Activated CD8-positive, alpha-beta memory T cell treated with anti-CD3 and anti-CD28 coated beads, Interleukin-2, amount 50 U/mL, for 24 hours (primary cell): Measurements from ENCODE around the gene ABCC3.

Source experiments
- DNase-seq: peaks from one replicate; pipeline ENCODE4 v3.0.0-alpha.2; 2020; ENCODE audit errors: extremely low read depth

The ABCC3 gene

DNA sequence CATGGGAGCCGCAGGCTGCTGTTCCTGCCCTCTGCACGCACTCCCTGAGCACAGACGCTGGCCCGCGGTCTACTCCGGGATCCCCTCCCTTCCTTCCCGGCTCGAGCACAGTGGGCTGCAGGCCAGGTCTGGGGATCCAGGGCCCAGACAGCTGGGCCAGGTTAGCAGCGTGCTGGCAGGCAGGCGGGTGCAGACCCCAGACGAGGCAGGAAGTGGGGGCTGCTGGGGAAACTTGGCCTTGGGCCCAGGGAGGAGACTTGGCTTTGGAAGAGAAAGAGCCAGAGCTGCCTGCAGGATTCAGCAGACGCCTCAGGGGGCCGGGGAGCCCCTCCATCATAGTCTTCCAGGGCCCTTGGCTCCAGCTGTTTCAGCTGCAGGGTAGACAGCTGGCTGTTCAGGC, 30.2 kb upstream of the ABCC3 start:
- DNase-seq, result no peak

DNA sequence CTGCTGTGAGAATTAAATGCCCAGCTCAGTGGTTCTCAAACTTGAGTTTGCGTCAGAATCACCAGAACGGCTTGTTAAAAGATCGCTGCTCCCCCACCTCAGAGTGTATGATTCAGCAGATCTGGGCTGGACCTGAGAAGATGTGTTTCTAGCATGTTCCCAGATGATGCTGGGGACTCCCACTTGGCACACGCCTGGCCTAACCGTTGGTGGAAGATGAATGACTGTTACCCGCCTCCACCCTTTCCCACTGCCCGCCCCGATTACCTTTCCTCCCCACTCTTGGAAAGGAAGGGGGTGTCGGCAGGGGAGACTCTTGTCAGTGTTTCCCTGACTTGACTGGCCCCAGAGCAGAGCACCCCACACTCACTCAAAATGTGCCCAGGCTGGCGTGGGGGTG, 29.3 kb upstream of the ABCC3 start:
- DNase-seq, result no peak

DNA sequence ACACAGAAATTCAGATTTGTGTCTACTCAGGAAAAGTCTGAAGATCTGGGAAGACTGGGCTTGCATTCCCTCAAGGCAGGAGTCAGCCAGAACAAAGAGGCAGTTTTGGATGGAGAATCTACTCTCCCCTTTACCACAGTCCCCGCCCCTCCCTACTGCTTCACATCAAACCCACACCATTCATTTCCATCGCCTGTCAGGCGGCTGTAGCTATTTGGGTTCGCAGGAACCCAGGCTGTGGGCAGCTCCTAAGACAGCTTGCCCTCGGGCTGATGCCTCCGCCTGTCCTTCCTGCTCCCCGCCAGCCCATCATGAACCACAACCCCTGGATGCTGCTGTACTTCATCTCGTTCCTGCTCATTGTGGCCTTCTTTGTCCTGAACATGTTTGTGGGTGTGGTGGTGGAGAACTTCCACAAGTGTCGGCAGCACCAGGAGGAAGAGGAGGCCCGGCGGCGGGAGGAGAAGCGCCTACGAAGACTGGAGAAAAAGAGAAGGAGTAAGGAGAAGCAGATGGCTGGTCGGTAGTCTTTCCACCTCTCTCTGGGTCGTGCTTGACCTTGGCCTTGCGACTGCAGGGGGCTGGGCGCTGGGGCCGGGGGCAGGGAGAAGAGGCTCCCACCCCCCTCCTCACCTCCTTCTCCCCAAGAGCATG, 27.0 kb upstream of the ABCC3 start:
- DNase-seq, result no peak

DNA sequence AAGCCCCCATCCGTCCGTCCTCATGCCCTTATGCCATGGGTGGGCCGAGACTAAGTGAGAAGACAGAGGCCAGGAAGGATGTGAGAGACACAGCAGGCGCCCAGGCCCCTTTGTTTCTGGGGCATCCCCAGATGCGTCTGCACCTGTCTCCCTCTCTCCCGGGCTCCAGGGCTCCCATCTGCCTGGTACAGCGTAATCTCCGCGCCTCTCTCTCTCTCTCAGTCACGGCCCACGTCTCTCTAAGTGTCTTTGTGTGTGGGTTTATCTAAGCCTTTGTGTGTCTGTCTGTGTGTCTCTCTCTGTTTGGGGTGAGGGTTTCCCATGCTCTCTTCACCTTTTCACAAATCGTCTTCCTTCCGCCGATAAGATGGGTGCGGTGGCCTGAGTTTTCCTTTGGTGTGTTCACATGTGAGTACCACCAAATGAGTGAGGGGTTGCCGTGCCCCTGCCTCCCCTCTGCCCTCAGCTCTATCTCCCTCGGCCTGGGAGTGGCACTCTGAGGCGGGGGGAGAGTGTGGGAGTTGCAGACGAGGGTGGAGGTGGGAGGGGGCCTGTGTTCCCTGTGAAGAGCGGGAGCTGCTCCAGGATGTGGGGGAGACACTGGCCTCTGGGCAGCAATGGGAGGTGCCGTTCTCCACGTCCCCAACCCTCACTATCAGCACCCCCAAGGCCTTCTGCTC, 25.8 kb upstream of the ABCC3 start:
- no peak for DNase-seq

DNA sequence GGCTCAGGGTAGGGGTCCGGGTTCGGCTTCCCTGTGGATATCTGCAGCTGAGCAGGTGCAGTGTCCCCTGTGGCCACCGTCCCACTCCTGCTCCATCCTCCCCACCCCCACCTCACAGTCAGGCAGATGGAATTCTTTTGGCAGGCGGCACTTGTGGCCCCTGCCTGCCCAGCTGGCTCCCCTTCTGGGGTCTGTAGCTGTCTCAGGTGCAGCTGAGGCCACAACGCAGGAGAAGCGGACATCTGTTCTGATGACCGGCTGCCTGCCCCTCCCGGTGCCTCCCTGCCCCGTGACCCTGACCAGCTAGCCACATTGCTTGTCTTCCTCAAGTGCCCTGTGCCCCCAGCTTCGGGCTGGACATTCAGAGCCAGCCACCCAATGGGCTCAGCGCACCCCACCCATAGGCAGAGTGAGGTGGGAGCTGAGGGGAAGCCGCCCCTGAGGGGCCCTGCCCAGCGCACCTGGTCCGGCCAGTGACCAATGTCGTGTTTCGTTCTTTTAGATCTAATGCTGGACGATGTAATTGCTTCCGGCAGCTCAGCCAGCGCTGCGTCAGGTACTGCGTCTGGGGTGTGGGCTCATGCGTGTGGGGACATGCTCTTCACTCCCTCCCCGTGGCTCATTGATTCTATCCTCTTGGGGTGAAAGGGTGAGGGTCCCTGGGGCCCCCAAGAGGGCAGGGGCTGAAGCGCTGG, 25.2 kb upstream of the ABCC3 start:
- no peak for DNase-seq

DNA sequence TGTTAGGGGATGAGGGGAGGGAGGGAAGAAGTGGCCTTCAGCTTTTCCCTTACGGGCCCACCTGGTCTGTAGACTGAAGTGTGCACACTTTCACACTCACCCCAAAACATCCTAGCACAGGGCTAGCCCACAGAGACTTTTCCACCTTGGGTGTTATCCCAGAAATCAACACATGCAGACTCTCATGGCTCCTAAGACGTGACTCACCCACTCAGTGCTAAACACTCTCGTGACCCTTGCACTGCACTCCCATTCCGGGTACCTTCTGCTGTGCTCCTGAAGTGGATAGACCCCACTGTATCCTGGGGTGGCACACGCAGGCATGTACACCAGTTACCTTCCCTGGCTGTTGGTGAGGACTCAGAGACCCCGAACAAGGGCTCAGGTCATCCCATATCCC, 23.0 kb upstream of the ABCC3 start:
- no peak for DNase-seq

DNA sequence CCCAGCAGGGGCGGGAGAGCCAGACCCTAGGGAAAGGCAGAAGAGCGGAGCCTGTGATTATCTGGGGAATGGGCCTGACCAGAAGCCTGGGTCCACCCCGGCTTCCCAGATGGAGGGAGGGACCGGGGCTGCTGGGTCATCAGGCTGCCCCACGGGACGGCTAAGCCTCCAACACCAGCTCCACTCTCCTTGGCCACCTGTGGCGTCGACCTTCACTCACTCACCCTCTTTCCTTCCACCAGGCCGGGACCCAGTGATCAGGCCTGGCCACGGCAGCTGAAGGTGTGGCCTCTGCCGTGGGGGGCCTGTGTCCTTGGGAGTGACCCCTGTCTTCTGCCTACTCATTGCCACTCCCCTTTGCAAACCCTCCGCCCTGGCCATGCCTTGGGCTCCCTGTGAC, 22.4 kb upstream of the ABCC3 start:
- no peak for DNase-seq

DNA sequence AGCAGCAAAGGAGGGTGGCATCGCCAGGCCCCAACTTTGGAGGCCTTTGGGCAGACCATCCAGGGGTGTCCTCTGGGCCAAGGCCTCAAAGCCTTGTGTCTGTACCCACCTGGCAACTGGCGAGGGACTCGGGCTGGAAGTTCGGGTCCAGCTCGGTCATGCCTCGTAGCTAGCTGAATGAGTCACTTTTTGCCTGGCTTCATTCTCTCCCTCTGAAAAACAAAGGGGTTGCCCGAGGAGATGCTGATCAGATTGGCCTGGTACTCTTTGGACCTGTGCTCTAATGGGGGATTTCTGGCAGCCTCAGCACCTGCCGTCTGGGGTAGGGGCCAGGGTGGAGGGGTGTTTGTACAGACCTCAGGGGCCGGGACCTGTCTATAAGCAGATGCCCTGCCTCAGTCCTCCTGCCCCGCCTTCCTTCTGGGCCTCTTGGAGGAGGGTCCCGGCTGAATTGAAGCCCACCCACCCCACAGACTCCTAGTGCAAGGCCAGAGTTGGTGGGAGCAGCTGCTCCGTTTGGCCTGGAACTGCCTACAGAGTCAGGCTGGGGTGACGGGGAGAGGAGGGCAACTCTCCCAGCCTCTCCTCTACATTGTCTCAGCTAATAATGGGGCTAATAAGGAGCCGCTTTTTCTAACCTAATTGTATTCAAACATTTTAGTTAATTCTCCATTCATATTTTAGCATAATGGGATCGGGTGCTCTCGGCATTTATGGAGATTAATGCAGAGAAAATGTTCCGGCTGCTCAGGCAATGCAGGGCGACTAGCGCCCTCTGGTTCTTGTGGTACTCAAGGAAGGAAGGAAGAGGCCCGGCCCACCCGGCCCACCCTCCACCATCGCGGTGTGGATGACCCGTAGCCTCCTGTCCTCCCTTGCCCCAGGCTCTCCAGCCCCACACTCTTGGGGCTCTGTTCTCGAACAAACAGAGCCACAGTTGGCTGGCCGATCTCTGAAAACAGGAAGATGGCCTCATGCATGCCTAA, 21.4 kb upstream of the ABCC3 start:
- DNase-seq, result no peak

DNA sequence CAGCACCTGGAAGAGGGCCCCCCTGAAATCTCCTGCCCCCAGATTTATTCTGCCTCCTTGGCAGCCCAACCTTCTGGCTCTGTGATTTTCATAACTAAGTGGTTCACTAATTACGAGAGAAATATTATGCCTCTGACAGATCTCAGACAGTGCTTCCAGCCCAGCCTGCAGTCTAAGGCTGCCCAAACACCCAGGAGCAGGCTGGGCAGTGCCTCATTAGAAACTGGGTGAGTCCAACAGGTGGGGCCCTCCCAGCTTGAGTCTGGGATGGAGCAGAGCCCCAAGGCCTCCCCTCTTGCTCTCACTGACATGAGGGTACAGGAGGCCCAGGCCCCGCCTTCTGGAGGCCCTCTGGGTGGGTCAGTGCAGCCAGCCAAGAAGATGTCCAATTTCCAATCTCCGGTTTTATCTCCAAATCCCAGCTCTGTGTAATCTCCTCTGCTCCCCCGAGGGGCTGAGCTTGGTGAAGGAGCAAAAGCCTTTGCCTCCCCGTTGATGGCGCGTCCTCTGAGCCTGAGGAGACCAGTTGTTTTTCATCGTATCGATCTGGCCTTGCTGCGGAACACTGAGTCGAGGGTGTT, 20.1 kb upstream of the ABCC3 start:
- no peak for DNase-seq

DNA sequence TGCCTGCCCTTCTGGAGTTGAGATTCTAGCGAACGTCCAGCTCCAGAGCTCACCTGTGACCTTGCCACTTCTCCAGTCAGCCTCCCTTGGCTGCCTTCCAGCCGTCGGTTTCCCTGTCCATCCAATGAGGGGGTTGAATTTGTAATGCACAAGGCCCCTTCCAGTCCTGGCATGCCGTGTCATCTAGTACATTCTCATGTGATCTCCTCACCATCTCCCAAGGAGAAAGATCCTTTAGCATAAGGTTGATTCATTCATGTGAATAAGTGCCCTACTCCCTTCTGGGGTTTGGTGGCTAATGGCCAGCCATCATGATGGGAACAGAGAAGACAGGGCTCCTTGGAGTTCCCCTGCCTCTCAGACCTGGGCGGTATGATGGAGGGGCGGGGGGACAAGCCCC, 18.9 kb upstream of the ABCC3 start:
- no peak for DNase-seq

DNA sequence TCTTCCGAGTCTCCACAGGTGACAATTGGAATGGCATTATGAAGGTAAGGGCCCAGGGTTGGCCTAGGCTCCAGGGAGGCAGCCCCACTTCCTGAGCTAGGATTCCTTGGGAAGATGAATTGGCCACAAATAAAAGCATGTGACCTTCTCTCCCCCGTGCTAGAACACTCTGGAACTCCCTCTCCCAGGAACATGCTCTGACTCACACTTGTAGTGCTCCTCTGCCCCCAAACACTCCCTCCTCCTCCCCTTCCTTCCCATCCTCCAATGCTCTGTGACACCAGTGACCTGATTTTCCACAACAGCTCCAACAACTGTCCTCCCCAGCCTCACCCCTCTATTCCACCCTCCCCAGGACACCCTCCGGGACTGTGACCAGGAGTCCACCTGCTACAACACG, 16.4 kb upstream of the ABCC3 start:
- no peak for DNase-seq

DNA sequence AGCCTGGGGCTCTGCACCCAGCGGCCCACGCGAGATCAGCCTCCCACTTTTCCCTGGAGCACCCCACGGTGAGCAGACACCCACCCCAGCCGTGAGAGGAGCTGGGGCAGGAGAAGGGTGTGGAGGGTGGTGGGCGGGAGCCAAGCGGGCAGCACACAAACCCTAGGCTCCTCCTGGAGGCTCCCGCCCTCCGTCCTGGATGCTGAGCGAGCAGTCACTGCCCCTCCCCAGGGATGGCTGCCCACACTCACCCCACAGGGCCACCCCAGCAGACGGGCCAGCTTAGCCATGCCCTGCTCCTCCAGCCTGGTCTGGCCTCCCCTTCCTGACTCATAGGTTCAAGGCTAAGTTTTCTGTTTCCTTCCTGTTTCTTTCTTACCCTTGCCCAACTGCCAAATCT, 15.7 kb upstream of the ABCC3 start:
- no peak for DNase-seq

DNA sequence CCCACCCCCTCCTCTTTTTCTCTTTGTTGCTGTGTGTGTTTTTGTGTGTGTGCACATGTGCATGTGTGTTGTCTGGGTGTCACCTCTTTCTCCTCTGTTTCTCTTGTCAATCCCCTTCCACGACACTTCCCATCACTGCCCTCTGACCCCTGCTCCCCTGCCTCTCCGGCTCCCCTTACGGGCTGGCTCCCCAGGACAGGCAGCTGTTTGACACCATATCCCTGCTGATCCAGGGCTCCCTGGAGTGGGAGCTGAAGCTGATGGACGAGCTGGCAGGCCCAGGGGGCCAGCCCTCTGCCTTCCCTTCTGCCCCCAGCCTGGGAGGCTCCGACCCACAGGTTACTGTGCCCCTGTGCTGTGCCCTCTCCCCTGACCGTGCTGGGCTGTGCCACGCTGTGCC, 15.2 kb upstream of the ABCC3 start:
- no peak for DNase-seq

DNA sequence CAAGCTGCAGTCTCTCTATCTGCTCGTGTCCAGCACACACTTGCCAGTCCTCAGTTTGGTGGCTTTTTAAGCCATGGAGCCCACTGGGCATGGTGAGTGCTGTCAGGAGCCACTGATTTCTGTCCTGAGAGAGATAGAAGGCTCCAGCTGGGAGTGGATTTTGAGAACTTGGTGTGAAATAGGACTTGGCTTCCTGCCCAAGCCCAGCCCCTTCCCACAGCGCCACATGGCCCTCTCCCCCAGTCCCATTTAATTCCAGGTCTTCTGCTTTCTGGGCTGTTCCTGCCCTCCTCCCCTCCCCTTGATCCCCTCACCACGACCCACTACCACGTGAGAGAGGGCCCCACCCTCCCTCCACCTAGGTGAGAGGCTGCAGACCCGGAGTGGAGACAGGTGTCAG, 14.4 kb upstream of the ABCC3 start:
- DNase-seq, result no peak

DNA sequence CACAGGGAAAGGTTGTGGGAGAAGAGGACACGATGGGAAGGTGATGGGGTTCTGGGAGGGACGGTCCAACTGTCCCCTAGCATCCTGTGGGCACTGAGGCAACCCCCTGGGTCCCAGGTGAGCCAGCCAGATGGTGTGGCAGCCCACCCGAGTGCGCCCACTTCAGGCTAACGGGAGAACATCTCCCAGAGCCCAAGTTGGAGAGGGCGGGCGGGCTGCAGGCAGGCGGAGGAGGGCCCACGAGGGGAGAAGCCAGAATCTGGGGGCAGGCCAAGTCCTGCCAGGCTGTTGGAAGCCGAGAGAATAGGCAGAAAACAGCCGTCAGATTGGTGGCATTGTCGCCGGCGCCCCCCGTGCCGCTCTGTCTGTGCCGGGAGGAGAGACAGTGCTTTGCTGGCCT, 13.8 kb upstream of the ABCC3 start:
- no peak for DNase-seq

DNA sequence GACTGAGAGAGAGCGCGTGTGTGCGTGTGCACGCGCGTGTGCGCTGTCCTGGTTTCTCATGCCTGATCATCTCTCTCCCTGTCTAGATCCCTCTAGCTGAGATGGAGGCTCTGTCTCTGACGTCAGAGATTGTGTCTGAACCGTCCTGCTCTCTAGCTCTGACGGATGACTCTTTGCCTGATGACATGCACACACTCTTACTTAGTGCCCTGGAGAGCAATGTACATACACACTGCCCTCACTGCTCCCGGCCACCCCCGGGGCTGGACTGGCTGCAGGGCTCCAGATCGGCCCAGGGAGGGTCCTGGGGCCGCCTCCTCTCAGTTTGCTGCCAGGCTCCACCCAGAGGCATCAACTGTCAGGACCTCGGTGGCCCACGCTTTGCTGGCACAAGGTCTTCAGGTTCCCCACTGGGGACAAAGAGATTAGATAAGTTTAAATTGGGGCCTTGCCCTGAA, 13.1 kb upstream of the ABCC3 start:
- DNase-seq, result no peak

DNA sequence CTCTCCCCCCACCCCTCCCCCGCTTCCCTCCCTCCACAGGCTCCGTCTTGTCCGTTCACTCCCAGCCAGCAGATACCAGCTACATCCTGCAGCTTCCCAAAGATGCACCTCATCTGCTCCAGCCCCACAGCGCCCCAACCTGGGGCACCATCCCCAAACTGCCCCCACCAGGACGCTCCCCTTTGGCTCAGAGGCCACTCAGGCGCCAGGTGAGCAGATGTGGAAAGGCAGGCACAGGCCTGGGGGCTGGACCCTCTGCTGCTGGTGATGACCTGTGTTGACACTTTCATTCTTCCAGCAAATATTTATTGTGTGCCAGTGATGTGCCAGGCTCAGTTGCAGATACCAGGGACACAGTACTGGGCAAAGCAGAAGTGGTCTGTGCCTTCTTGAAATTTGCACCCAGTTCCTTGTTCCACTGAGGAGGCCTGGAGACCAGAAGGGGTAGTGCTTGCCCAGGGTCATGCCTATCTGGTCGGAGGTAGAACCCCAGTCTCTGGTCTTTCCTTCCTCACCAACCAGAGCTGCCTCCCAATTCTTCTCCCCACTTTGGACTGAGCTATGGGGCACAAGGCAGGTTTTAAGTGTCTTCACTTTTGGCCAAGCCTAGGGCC, 10.3 kb upstream of the ABCC3 start:
- no peak for DNase-seq

DNA sequence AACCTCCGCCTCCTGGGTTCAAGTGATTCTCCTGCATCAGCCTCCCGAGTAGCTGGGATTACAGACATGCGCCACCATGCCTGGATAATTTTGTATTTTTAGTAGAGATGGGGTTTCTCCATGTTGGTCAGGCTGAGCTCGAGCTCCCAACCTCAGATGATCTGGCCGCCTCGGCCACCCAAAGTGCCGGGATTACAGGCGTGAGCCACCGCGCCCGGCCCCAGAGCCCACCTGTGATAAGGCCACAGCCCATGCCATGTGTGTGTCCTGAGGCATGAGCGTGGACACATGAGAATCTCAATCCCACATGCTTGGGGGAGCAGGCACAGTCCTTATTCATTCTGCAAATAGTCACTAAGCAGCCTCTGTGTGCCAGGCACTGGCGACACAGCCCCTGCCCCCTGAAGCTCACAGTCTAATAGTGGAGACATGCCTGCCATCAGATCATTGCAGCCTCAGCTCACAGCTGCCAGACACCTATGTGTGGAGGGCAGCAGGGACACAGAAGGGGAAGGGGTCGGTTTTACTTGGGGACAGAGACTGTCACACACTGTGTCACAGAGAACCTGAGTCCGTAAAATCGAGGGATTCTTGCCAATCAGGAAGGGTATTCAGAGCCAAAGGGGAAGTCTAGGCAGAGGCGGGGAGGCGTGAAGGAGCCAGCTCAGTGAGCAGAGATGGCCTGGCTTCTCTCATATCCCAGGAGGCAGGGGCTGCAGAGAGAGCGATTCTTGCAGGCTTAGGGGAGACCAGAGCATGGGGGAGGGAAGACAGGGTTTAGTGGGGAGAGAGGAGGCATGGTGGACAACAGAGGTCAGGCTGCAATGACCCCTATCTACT, 9.4 kb upstream of the ABCC3 start:
- DNase-seq, result no peak

DNA sequence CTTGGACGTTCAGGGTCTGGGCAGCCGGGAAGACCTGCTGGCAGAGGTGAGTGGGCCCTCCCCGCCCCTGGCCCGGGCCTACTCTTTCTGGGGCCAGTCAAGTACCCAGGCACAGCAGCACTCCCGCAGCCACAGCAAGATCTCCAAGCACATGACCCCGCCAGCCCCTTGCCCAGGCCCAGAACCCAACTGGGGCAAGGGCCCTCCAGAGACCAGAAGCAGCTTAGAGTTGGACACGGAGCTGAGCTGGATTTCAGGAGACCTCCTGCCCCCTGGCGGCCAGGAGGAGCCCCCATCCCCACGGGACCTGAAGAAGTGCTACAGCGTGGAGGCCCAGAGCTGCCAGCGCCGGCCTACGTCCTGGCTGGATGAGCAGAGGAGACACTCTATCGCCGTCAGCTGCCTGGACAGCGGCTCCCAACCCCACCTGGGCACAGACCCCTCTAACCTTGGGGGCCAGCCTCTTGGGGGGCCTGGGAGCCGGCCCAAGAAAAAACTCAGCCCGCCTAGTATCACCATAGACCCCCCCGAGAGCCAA, 8.6 kb upstream of the ABCC3 start:
- DNase-seq, result no peak
